Activated naive CD8-positive, alpha-beta T cell treated with anti-CD3 and anti-CD28 coated beads, Interleukin-2, amount 10 ng/mL, durations not matched to agents 7 days and 5 days (primary cell): ENCODE results near the gene CWC25. TPM values are rescaled to one million over a fixed set of nuclear protein-coding genes. Genes with fewer than 3 reads are reported as not detected.
"Not testable (repeated sequence)": the region's sequence is repeated elsewhere in the genome, so short reads cannot be mapped to it uniquely, and the experiment has no call there.

Source experiments
- ATAC-seq: fragments of 150-1000 bp; cut with Tn5 transposase; one replicate; pipeline ENCODE4 v1.10.0; 2021; ENCODE audit warnings: low read depth, moderate library complexity
- POLR2A ChIA-PET: fragments of 350-600 bp; sonication (Branson Sonifier 250); formaldehyde crosslinking; loops from one replicate; lab custom pipeline; 2021; ENCODE audit warnings: antibody characterized with exemption; lab: Charles Lee
- DNase-seq: peaks from one replicate; pipeline ENCODE4 v3.0.0; 2021
- H3K27ac Mint-ChIP-seq: one replicate; pipeline ENCODE4 v1.8.0; 2022; ENCODE audit warnings: mild to moderate bottlenecking, mixed read lengths
- H3K27me3 Mint-ChIP-seq: one replicate; pipeline ENCODE4 v1.8.0; 2022; ENCODE audit warnings: mild to moderate bottlenecking, moderate library complexity, mixed read lengths
- H3K36me3 Mint-ChIP-seq: one replicate; pipeline ENCODE4 v1.8.0; 2021; ENCODE audit warnings: mild to moderate bottlenecking, mixed read lengths
- H3K4me1 Mint-ChIP-seq: one replicate; pipeline ENCODE4 v1.8.0; 2021; ENCODE audit warnings: mixed read lengths
- H3K4me3 Mint-ChIP-seq: one replicate; pipeline ENCODE4 v1.8.0; 2022; ENCODE audit warnings: mild to moderate bottlenecking, moderate library complexity, mixed read lengths
- H3K9me3 Mint-ChIP-seq: one replicate; pipeline ENCODE4 v1.8.0; 2021; ENCODE audit warnings: mixed read lengths
- total RNA-seq, 2 experiments: library from RNA; stranded (reverse); gene quantifications; one replicate each; pipeline ENCODE4 v1.2.3, GENCODE V29; 2021

CWC25 gene
- total RNA-seq, 2 experiments from 2014 or later = 35.2 to 37.5 TPM

GRCh38 chr17:38867179-38867967 lies 42.3 kb upstream of the CWC25 start:
- ATAC-seq = no peak
- peak overlapping the region; percentile 91 for H3K27ac Mint-ChIP-seq
- H3K36me3 Mint-ChIP-seq = peaks cover 15% of the 10 kb centered on the region
- peak; percentile 67 for DNase-seq
- H3K9me3 Mint-ChIP-seq = no peaks in the 10 kb centered on the region
- no peaks in the 10 kb centered on the region for H3K27me3 Mint-ChIP-seq
- peaks cover 33% of the 10 kb centered on the region for H3K4me1 Mint-ChIP-seq
- POLR2A ChIA-PET = interaction anchor here (0.7 to 7.0 kb wide), 9 partner anchors 8 to 287 kb away, joined by 3 to 147 read pairs (median 4); partner anchors contain the start of genes LASP1NB and RPL23
- H3K4me3 Mint-ChIP-seq = peak overlapping the region; percentile 97

GRCh38 chr17:38864636-38865398 lies 39.7 kb upstream of the CWC25 start:
- no peaks in the 10 kb centered on the region for H3K9me3 Mint-ChIP-seq
- peaks cover 25% of the 10 kb centered on the region for H3K4me1 Mint-ChIP-seq
- H3K36me3 Mint-ChIP-seq = peaks cover 2% of the 10 kb centered on the region
- ATAC-seq (no peak), DNase-seq (no peak)
- no peak overlapping the region for H3K4me3 Mint-ChIP-seq
- no peak overlapping the region for H3K27ac Mint-ChIP-seq
- POLR2A ChIA-PET = interaction anchor here (0.6 kb wide), 1 partner anchor 112 kb away, joined by 5 read pairs; no protein-coding TSS in a partner anchor
- no peaks in the 10 kb centered on the region for H3K27me3 Mint-ChIP-seq

- H3K27ac Mint-ChIP-seq = no peak overlapping the region
- H3K27me3 Mint-ChIP-seq = no peaks in the 10 kb centered on the region
- H3K9me3 Mint-ChIP-seq = no peaks in the 10 kb centered on the region
- no peak for DNase-seq
- POLR2A ChIA-PET = interaction anchor here (1.4 kb wide), 1 partner anchor 36 kb away, joined by 3 read pairs; no protein-coding TSS in a partner anchor
- no peak overlapping the region for H3K4me3 Mint-ChIP-seq
- H3K36me3 Mint-ChIP-seq = no peaks in the 10 kb centered on the region
- peaks cover 5% of the 10 kb centered on the region for H3K4me1 Mint-ChIP-seq
- no peak for ATAC-seq
These were observed 36.3 kb upstream of the CWC25 start for GRCh38 chr17:38861399-38861843.

- no peak for ATAC-seq
- Mint-ChIP-seq H3K27me3 (no peaks in the 10 kb centered on the region), H3K4me1 (peaks cover 10% of the 10 kb centered on the region), H3K9me3 (no peaks in the 10 kb centered on the region), H3K27ac (no peak overlapping the region), H3K4me3 (no peak overlapping the region), H3K36me3 (peaks cover 13% of the 10 kb centered on the region)
- POLR2A ChIA-PET = interaction anchor here (0.8 kb wide), 1 partner anchor 12 kb away, joined by 6 read pairs; no protein-coding TSS in a partner anchor
- DNase-seq = no peak
These were observed 32.1 kb upstream of the CWC25 start for GRCh38 chr17:38857271-38857670.

GRCh38 chr17:38855101-38855714 lies 30.1 kb upstream of the CWC25 start:
- DNase-seq, ATAC-seq, H3K27me3 Mint-ChIP-seq, H3K9me3 Mint-ChIP-seq: not testable (repeated sequence)
- POLR2A ChIA-PET = interaction anchor here (0.6 to 4.6 kb wide), 16 partner anchors 8 to 341 kb away, joined by 3 to 147 read pairs (median 6); partner anchors contain the start of genes CWC25, FBXO47 and LASP1
- H3K4me3 Mint-ChIP-seq = peak overlapping the region; percentile 10
- H3K36me3 Mint-ChIP-seq = peaks cover 32% of the 10 kb centered on the region
- peak overlapping the region; percentile 39 for H3K27ac Mint-ChIP-seq
- H3K4me1 Mint-ChIP-seq = peaks cover 29% of the 10 kb centered on the region

- Mint-ChIP-seq H3K9me3 (no peaks in the 10 kb centered on the region), H3K27me3 (no peaks in the 10 kb centered on the region), H3K4me1 (peaks cover 35% of the 10 kb centered on the region), H3K27ac (peak within 1 kb of the TSS; percentile 99), H3K4me3 (peak within 1 kb of the TSS; percentile 95), H3K36me3 (peaks cover 46% of the 10 kb centered on the region)
- ATAC-seq (peak; percentile 79), DNase-seq (peak; percentile 82)
- POLR2A ChIA-PET = interaction anchor here (0.6 to 4.6 kb wide), 39 partner anchors 9 to 343 kb away, joined by 3 to 147 read pairs (median 4); partner anchors contain the start of genes CWC25, FBXO47, LASP1 and LASP1NB
These were observed 28.4 kb upstream of the CWC25 start, which contains the start of gene RPL23 for GRCh38 chr17:38853292-38854219. Gene RPL23, minus strand, starts transcription at chr17:38853721. Its CDS starts 11 bp downstream, at chr17:38853710.

- peaks cover 35% of the 10 kb centered on the region for H3K4me1 Mint-ChIP-seq
- ATAC-seq (peak; percentile 15), DNase-seq (no peak)
- no peaks in the 10 kb centered on the region for H3K27me3 Mint-ChIP-seq
- peaks cover 49% of the 10 kb centered on the region for H3K36me3 Mint-ChIP-seq
- no peaks in the 10 kb centered on the region for H3K9me3 Mint-ChIP-seq
- H3K4me3 Mint-ChIP-seq = peak overlapping the region; percentile 95
- POLR2A ChIA-PET = interaction anchor here (0.6 to 4.6 kb wide), 13 partner anchors 15 to 124 kb away, joined by 3 to 147 read pairs (median 6); partner anchors contain the start of genes CWC25, LASP1, LASP1NB and PIP4K2B
- H3K27ac Mint-ChIP-seq = peak overlapping the region; percentile 99
These were observed 27.7 kb upstream of the CWC25 start for GRCh38 chr17:38852771-38853291.

GRCh38 chr17:38851434-38851833 lies 26.3 kb upstream of the CWC25 start:
- H3K4me3 Mint-ChIP-seq = peak overlapping the region; percentile 95
- H3K4me1 Mint-ChIP-seq = peaks cover 35% of the 10 kb centered on the region
- POLR2A ChIA-PET = interaction anchor here (1.4 to 4.6 kb wide), 4 partner anchors 19 to 74 kb away, joined by 3 to 147 read pairs (median 8); partner anchors contain the start of genes LASP1 and LASP1NB
- DNase-seq = no peak
- peaks cover 53% of the 10 kb centered on the region for H3K36me3 Mint-ChIP-seq
- no peaks in the 10 kb centered on the region for H3K27me3 Mint-ChIP-seq
- ATAC-seq = no peak
- no peaks in the 10 kb centered on the region for H3K9me3 Mint-ChIP-seq
- peak overlapping the region; percentile 77 for H3K27ac Mint-ChIP-seq

- Mint-ChIP-seq H3K9me3 (no peaks in the 10 kb centered on the region), H3K27me3 (no peaks in the 10 kb centered on the region), H3K4me1 (peaks cover 35% of the 10 kb centered on the region), H3K4me3 (peak overlapping the region; percentile 95), H3K36me3 (peaks cover 53% of the 10 kb centered on the region), H3K27ac (peak overlapping the region; percentile 32)
- ATAC-seq (no peak), DNase-seq (no peak)
- POLR2A ChIA-PET = interaction anchor here (1.5 kb wide), 1 partner anchor 24 kb away, joined by 3 read pairs; no protein-coding TSS in a partner anchor
These were observed 25.3 kb upstream of the CWC25 start for GRCh38 chr17:38850374-38850773.

GRCh38 chr17:38848939-38849605 lies 24.0 kb upstream of the CWC25 start:
- POLR2A ChIA-PET = interaction anchor here (0.6 to 1.3 kb wide), 3 partner anchors 8 to 23 kb away, joined by 3 to 11 read pairs (median 3); no protein-coding TSS in a partner anchor
- Mint-ChIP-seq H3K4me3 (no peak overlapping the region), H3K36me3 (peaks cover 53% of the 10 kb centered on the region), H3K27me3 (no peaks in the 10 kb centered on the region), H3K4me1 (peaks cover 31% of the 10 kb centered on the region), H3K27ac (peak overlapping the region; percentile 14), H3K9me3 (no peaks in the 10 kb centered on the region)
- ATAC-seq (no peak), DNase-seq (no peak)

GRCh38 chr17:38848557-38848891 lies 23.4 kb upstream of the CWC25 start:
- Mint-ChIP-seq H3K27ac (no peak overlapping the region), H3K36me3 (peaks cover 53% of the 10 kb centered on the region), H3K27me3 (no peaks in the 10 kb centered on the region), H3K4me3 (no peak overlapping the region), H3K9me3 (no peaks in the 10 kb centered on the region), H3K4me1 (peaks cover 31% of the 10 kb centered on the region)
- ATAC-seq (no peak), DNase-seq (no peak)
- POLR2A ChIA-PET = interaction anchor here (1.1 kb wide), 1 partner anchor 23 kb away, joined by 3 read pairs; no protein-coding TSS in a partner anchor
